Peyer's patch (tissue), 4 donors: ENCODE results near the gene CDHR1. TPM values are rescaled to one million over a fixed set of nuclear protein-coding genes. Genes with fewer than 3 reads are reported as not detected.

ENCODE experiments used
- DNase-seq, 3 donors: peaks; one replicate each; pipeline ENCODE4 v3.0.0-alpha.2; 2017 to 2019
- H3K27ac ChIP-seq, 4 donors: fragments of 200-600 bp; sonication (generic); one replicate each; pipeline ENCODE4 v1.5.1; 2016 to 2019
- H3K27me3 ChIP-seq, 2 donors: fragments of 200-600 bp; sonication (generic); one replicate each; pipeline ENCODE4 v1.5.1; 2019
- H3K36me3 ChIP-seq, 3 donors: fragments of 200-600 bp; sonication (generic); one replicate each; pipeline ENCODE4 v1.5.1; 2016 to 2019
- H3K4me1 ChIP-seq, 4 donors: fragments of 200-600 bp; sonication (generic); one replicate each; pipeline ENCODE4 v1.5.1; 2016 to 2019
- H3K4me3 ChIP-seq, 4 donors: fragments of 200-600 bp; sonication (generic); 1 replicate in 3 of 4; 2 replicates in 1 of 4; pipeline ENCODE4 v1.5.1; 2016 to 2019; ENCODE audit warnings: mild to moderate bottlenecking in 1 of 4
- H3K9me3 ChIP-seq, 4 donors: fragments of 200-600 bp; sonication (generic); one replicate each; pipeline ENCODE4 v1.5.1; 2016 to 2019; ENCODE audit warnings: mild to moderate bottlenecking in 1 of 4
- POLR2A ChIP-seq, 2 donors: fragments of 450-650 bp; IDR thresholded peaks; one replicate each; pipeline ENCODE4 v1.5.1; 2017; ENCODE audit warnings: antibody characterized with exemption in 2 of 2, mild to moderate bottlenecking in 2 of 2, moderate library complexity in 2 of 2
- total RNA-seq, 4 donors: library from RNA; depleted of rRNA; stranded (reverse); fragments of >200 nt; gene quantifications; one replicate each; pipeline ENCODE4 v1.1.0, GENCODE V29; 2016
- TF ChIP-seq, protein P1 (sequence below), 6 experiments: fragments of 450-650 bp in 4 of 6; fragments of 200-600 bp in 2 of 6; sonication (generic) in 1 of 6; IDR thresholded peaks; one replicate each; pipeline ENCODE4 v1.5.1; 2017 to 2019; ENCODE audit warnings: antibody characterized with exemption in 6 of 6, mild to moderate bottlenecking in 3 of 6, moderate library complexity in 1 of 6

CDHR1 gene
- total RNA-seq, 4 donors from 2014 or later = 22.6 to 87.0 (median 59.9) TPM

DNA sequence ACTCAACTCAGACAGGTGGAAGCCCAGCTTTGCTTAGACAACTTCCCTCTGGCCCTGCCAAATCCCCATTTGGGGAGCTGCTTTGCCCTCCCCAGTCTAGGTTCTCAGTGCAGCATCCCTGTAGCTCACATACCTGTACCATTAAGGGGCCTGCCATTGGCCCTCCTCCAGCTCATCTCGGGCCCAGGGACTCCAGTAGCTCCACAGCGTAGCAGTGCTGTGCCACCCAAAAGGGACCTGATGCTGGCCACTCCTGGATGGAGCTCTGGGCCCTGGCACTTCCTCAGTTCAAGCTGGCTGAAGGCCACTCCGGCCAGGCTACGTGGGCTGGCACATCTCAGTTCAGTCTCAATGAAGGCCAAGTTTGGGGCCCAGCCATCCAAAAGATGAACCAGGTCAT is 39.6 kb downstream of the CDHR1 start:
- Histone ChIP-seq H3K4me3 (no peak overlapping the region), H3K4me1 (no peaks in the 10 kb centered on the region), H3K27me3 (no peaks in the 10 kb centered on the region), H3K36me3 (no peaks in the 10 kb centered on the region), H3K27ac (no peak overlapping the region), H3K9me3 (peaks cover 0 to 3% (median 0%) of the 10 kb centered on the region in 4 donors)
- TF ChIP-seq, protein P1, sequence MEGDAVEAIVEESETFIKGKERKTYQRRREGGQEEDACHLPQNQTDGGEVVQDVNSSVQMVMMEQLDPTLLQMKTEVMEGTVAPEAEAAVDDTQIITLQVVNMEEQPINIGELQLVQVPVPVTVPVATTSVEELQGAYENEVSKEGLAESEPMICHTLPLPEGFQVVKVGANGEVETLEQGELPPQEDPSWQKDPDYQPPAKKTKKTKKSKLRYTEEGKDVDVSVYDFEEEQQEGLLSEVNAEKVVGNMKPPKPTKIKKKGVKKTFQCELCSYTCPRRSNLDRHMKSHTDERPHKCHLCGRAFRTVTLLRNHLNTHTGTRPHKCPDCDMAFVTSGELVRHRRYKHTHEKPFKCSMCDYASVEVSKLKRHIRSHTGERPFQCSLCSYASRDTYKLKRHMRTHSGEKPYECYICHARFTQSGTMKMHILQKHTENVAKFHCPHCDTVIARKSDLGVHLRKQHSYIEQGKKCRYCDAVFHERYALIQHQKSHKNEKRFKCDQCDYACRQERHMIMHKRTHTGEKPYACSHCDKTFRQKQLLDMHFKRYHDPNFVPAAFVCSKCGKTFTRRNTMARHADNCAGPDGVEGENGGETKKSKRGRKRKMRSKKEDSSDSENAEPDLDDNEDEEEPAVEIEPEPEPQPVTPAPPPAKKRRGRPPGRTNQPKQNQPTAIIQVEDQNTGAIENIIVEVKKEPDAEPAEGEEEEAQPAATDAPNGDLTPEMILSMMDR (IDR thresholded peaks at IDR 0.05) = no peak
- no peak for TF ChIP-seq POLR2A (IDR thresholded peaks at IDR 0.05)
- no peak for DNase-seq

DNA sequence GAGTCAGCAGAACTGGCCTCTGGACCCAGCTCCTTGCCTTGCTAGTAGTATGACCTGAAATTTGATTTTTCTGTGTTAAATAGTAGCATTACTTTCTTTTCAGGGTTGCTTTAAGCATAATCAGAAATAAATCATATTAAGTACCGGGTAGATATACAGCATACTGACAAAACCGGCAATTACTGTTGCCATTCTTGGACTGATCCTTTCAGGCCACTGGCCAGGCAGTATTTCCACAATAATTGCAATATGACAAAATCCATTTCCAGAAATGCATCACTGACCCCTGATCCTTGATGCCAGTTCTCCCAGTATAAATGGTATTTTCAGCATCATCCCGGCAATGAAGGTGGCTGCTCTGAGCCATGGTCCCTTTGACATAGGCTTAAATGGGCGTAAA is 40.1 kb downstream of the CDHR1 start:
- Histone ChIP-seq H3K36me3 (no peaks in the 10 kb centered on the region), H3K9me3 (peaks cover 0 to 3% (median 0%) of the 10 kb centered on the region in 4 donors), H3K4me3 (no peak overlapping the region), H3K27me3 (no peaks in the 10 kb centered on the region), H3K4me1 (no peaks in the 10 kb centered on the region), H3K27ac (no peak overlapping the region)
- TF ChIP-seq POLR2A (IDR thresholded peaks at IDR 0.05) = no peak
- TF ChIP-seq, protein P1 (IDR thresholded peaks at IDR 0.05) = no peak
- DNase-seq = no peak

- H3K9me3 ChIP-seq = peaks cover 0 to 3% (median 0%) of the 10 kb centered on the region in 4 donors
- H3K27me3 ChIP-seq = no peaks in the 10 kb centered on the region
- DNase-seq = no peak
- H3K27ac ChIP-seq = no peak overlapping the region
- H3K36me3 ChIP-seq = no peaks in the 10 kb centered on the region
- H3K4me3 ChIP-seq = no peak overlapping the region
- no peaks in the 10 kb centered on the region for H3K4me1 ChIP-seq
- TF ChIP-seq, protein P1 (IDR thresholded peaks at IDR 0.05) = no peak
These were observed 40.8 kb downstream of the CDHR1 start for GRCh38 chr10:84235096-84235495.

- H3K27me3 ChIP-seq = no peaks in the 10 kb centered on the region
- H3K9me3 ChIP-seq = no peaks in the 10 kb centered on the region
- no peaks in the 10 kb centered on the region for H3K36me3 ChIP-seq
- no peak overlapping the region for H3K27ac ChIP-seq
- H3K4me3 ChIP-seq = no peak overlapping the region
- H3K4me1 ChIP-seq = no peaks in the 10 kb centered on the region
- DNase-seq = no peak
- no peak for TF ChIP-seq POLR2A (IDR thresholded peaks at IDR 0.05)
- TF ChIP-seq, protein P1 (IDR thresholded peaks at IDR 0.05) = no peak
These were observed 42.5 kb downstream of the CDHR1 start for GRCh38 chr10:84236807-84237198.

DNA sequence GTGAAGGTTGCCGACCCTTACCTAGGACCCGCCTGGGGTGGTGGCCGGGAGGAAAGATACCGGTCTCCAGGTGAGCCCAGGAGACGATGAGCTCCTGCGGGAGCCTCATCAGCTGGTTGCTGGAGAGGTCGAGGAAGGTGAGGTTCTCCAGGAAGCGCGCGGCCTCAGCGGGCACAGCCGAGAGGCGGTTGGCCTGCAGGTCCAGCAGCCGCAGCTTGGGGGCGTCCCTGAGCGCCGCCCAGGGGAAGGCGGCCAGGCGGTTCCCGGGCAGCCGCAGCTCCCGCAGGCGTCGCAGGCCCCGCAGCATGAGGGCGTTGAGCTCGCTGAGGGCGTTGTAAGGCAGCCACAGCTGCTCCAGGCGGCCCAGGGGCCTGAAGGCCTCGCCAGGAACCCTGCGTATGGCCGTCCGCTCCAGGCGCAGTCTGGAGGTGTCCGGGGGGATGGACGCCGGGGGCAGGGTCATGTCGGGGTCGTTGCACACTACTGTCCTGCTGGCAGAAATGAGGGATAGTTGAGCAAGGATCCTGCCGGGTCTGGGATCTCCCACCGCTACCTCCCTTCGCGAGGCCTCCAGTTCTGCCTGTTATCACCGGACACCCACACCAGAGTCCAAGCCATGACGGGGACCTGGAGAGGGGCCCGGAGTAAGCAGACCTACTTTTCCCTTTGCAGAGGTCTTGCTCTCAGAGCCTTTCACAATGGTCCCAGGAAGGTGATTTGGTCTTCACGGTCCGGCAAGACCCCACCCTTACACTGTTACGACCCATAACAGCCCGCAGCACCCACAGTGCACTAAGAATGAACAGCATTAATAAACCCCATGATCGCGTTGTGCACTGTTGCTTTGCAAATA is 43.1 kb downstream of the CDHR1 start:
- Histone ChIP-seq H3K36me3 (no peaks in the 10 kb centered on the region), H3K4me3 (no peak overlapping the region), H3K4me1 (no peaks in the 10 kb centered on the region), H3K9me3 (no peaks in the 10 kb centered on the region), H3K27me3 (no peaks in the 10 kb centered on the region), H3K27ac (no peak overlapping the region)
- no peak for TF ChIP-seq POLR2A (IDR thresholded peaks at IDR 0.05)
- TF ChIP-seq, protein P1 (IDR thresholded peaks at IDR 0.05) = no peak
- no peak for DNase-seq
